Measurements from ENCODE around the gene SPATS2L.

The SPATS2L gene

DNA sequence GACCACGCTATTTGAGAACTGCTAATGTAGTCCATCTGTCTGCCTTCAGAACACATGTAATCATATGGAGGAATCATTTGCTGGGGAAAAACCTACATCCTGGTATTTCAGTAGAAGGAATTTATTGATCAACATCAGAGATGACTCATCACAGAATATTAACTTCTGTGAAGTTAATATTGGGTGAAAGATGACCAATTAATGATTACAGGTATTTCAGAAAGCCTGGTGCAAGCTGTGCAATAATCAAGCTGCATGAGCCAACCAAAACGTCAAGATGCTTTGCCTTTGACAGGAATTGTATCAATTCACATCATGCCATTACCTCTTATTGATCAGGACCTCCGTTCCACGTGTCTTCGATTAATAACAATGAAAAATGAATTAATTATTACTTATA lies 9.4 kb upstream of the SPATS2L start:
- no peak overlapping the region for H2AFZ ChIP-seq (ENCODE audit: low read depth, low read length, severe bottlenecking)

DNA sequence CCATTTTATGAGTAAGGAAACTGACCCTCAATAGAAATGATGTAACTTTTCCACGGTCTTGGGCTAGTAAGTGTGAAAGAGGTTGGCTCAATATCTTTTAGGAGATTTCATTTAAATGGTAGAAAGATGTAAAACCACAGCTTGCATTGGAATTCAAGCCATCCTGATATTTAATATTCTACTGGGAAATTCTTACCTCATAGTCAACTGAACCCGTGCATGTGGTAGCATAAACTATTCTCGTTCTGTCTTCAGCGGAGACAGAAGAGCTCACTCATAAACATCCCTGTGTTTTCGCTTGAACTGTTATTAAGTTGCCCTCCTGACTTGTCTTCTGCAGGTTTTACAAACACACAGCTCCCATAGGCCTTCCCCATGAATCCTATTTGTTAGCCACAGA lies 8.5 kb upstream of the SPATS2L start:
- H3F3A ChIP-seq (ENCODE audit: insufficient read depth) = no peaks in the 10 kb centered on the region
- H4K20me1 ChIP-seq (ENCODE audit: low read depth, low read length) = no peaks in the 10 kb centered on the region
- H3K79me2 ChIP-seq (ENCODE audit: insufficient read depth, low read length) = no peaks in the 10 kb centered on the region
- no peak overlapping the region for H3K4me2 ChIP-seq (ENCODE audit: low read depth, low read length, poor library complexity, severe bottlenecking)
- no peak for TF ChIP-seq EZH2phosphoT487 (conservative IDR thresholded peaks at IDR 0.05; ENCODE audit: low read length)
- TF ChIP-seq, protein P1, sequence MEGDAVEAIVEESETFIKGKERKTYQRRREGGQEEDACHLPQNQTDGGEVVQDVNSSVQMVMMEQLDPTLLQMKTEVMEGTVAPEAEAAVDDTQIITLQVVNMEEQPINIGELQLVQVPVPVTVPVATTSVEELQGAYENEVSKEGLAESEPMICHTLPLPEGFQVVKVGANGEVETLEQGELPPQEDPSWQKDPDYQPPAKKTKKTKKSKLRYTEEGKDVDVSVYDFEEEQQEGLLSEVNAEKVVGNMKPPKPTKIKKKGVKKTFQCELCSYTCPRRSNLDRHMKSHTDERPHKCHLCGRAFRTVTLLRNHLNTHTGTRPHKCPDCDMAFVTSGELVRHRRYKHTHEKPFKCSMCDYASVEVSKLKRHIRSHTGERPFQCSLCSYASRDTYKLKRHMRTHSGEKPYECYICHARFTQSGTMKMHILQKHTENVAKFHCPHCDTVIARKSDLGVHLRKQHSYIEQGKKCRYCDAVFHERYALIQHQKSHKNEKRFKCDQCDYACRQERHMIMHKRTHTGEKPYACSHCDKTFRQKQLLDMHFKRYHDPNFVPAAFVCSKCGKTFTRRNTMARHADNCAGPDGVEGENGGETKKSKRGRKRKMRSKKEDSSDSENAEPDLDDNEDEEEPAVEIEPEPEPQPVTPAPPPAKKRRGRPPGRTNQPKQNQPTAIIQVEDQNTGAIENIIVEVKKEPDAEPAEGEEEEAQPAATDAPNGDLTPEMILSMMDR (IDR thresholded peaks at IDR 0.05; ENCODE audit: insufficient read depth, low read length, poor library complexity, severe bottlenecking) = no peak
- no peaks in the 10 kb centered on the region for H3K9me3 ChIP-seq (ENCODE audit: insufficient read depth, low read length)
- H3K27me3 ChIP-seq (ENCODE audit: low read length) = no peaks in the 10 kb centered on the region
- H2AFZ ChIP-seq (ENCODE audit: low read depth, low read length, severe bottlenecking) = no peak overlapping the region
- H3K9ac ChIP-seq (ENCODE audit: low read length) = no peak overlapping the region
- H3K27ac ChIP-seq (ENCODE audit: low read depth, low read length) = no peak overlapping the region
- no peak overlapping the region for H3K4me3 ChIP-seq (ENCODE audit: insufficient read depth, low read length, poor library complexity, severe bottlenecking)
- no peaks in the 10 kb centered on the region for H3K9me2 ChIP-seq (replicated peaks; ENCODE audit: insufficient read depth, low read length)
- no peaks in the 10 kb centered on the region for H3K36me3 ChIP-seq (ENCODE audit: low read length)

More for the DNA sequence above, 9.4 kb upstream of the SPATS2L start:
- Histone ChIP-seq H3K27ac (ENCODE audit: low read depth, low read length) (no peak overlapping the region), H3K9me3 (ENCODE audit: insufficient read depth, low read length) (no peaks in the 10 kb centered on the region), H4K20me1 (ENCODE audit: low read depth, low read length) (no peaks in the 10 kb centered on the region), H3K9me2 (replicated peaks; ENCODE audit: insufficient read depth, low read length) (no peaks in the 10 kb centered on the region), H3K79me2 (ENCODE audit: insufficient read depth, low read length) (no peaks in the 10 kb centered on the region), H3K27me3 (ENCODE audit: low read length) (no peaks in the 10 kb centered on the region), H3F3A (ENCODE audit: insufficient read depth) (no peaks in the 10 kb centered on the region), H3K36me3 (ENCODE audit: low read length) (no peaks in the 10 kb centered on the region), H3K4me3 (ENCODE audit: insufficient read depth, low read length, poor library complexity, severe bottlenecking) (no peak overlapping the region), H3K4me2 (ENCODE audit: low read depth, low read length, poor library complexity, severe bottlenecking) (no peak overlapping the region), H3K9ac (ENCODE audit: low read length) (no peak overlapping the region)
- TF ChIP-seq, protein P1 (IDR thresholded peaks at IDR 0.05; ENCODE audit: insufficient read depth, low read length, poor library complexity, severe bottlenecking) = no peak
- no peak for TF ChIP-seq EZH2phosphoT487 (conservative IDR thresholded peaks at IDR 0.05; ENCODE audit: low read length)

DNA sequence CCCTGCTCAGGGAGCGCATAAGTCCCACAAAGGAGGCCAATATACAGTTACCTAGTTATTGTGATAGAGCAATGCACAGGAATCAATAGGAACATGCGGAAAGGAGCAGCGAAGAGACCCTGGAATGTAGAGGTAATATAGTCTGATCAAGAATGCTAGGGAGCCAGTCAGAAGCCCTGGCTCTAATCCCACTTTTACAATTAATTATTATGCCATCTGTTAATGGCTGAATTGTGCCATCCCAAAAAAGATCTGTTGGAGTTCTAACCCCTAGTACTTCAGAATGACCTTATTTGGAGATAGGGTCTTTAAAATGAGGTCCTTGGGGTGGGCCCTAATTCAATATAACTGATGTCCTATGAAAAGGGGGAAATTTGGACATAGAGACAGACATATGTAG lies 7.7 kb upstream of the SPATS2L start:
- no peak for TF ChIP-seq EZH2phosphoT487 (conservative IDR thresholded peaks at IDR 0.05; ENCODE audit: low read length)
- TF ChIP-seq, protein P1 (IDR thresholded peaks at IDR 0.05; ENCODE audit: insufficient read depth, low read length, poor library complexity, severe bottlenecking) = no peak
- Histone ChIP-seq H3K79me2 (ENCODE audit: insufficient read depth, low read length) (no peaks in the 10 kb centered on the region), H3K4me3 (ENCODE audit: insufficient read depth, low read length, poor library complexity, severe bottlenecking) (no peak overlapping the region)

More for the DNA sequence above, 7.7 kb upstream of the SPATS2L start:
- Histone ChIP-seq H3K27ac (ENCODE audit: low read depth, low read length) (no peak overlapping the region), H2AFZ (ENCODE audit: low read depth, low read length, severe bottlenecking) (no peak overlapping the region), H3K9me2 (replicated peaks; ENCODE audit: insufficient read depth, low read length) (no peaks in the 10 kb centered on the region), H3K36me3 (ENCODE audit: low read length) (no peaks in the 10 kb centered on the region), H4K20me1 (ENCODE audit: low read depth, low read length) (no peaks in the 10 kb centered on the region), H3K9me3 (ENCODE audit: insufficient read depth, low read length) (no peaks in the 10 kb centered on the region), H3F3A (ENCODE audit: insufficient read depth) (no peaks in the 10 kb centered on the region), H3K27me3 (ENCODE audit: low read length) (no peaks in the 10 kb centered on the region), H3K4me2 (ENCODE audit: low read depth, low read length, poor library complexity, severe bottlenecking) (no peak overlapping the region), H3K9ac (ENCODE audit: low read length) (no peak overlapping the region)
